ENCODE data around the gene KIF3C. TPM values are rescaled to one million over a fixed set of nuclear protein-coding genes. Genes with fewer than 3 reads are reported as not detected.

KIF3C gene
- total RNA-seq, 1 experiment from 2014 or later, result 55.7 TPM

DNA sequence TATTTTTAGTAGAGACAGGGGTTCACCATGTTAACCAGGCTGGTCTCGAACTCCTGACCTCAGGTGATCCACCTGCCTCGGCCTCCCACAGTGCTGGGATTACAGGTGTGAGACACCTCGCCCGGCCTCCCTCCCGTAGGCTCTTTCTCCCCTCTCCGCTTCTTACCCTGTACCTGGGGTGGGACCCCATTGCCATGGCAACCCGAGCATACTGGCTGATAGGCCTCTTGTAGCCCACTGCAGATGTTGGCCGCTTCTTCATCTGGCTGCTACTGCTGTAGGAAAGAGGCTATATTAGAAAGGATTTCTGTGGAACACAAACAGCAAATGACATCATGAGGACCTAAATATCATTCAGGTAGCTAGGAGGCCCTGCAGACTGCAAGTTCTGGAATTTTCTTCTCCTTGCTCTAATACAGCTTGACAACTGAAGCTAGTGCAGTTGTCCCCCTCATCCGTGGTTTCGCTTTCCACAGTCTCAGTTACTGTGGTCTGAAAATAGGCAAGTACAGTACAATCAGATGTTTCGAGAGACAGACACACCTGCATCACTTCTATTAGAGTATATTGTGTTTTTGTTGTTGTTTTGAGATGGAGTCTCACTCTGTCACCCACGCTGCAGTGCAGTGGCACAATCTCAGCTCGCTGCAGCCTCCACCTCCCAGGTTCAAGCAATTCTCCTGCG, 52.4 kb downstream of the KIF3C start:
- intact Hi-C loops (cut with micrococcal nuclease; ENCODE audit: unreplicated experiment) (no loop called here), in situ Hi-C loops (cut with HindIII; ENCODE audit: low pct_unique_long_range_greater_than_20kb, low sequenced_read_pairs) (no loop called here)
- ChIA-PET POLR2A (no interaction called here), CTCF (no interaction called here)
- no peaks in the 10 kb centered on the region for H3K36me3 ChIP-seq (ENCODE audit: control insufficient read depth, insufficient read depth, low read length)
- no peak for DNase-seq (ENCODE audit: low read depth, low spot score)
- no peak overlapping the region for H3K27ac ChIP-seq (ENCODE audit: low read length)
- TF ChIP-seq SIN3A (IDR thresholded peaks at IDR 0.05; ENCODE audit: borderline replicate concordance, insufficient read depth, low read depth, low read length) (no peak), POLR2AphosphoS5 (IDR thresholded peaks at IDR 0.05; ENCODE audit: low read depth, low read length) (no peak)
- TF ChIP-seq, protein P1, sequence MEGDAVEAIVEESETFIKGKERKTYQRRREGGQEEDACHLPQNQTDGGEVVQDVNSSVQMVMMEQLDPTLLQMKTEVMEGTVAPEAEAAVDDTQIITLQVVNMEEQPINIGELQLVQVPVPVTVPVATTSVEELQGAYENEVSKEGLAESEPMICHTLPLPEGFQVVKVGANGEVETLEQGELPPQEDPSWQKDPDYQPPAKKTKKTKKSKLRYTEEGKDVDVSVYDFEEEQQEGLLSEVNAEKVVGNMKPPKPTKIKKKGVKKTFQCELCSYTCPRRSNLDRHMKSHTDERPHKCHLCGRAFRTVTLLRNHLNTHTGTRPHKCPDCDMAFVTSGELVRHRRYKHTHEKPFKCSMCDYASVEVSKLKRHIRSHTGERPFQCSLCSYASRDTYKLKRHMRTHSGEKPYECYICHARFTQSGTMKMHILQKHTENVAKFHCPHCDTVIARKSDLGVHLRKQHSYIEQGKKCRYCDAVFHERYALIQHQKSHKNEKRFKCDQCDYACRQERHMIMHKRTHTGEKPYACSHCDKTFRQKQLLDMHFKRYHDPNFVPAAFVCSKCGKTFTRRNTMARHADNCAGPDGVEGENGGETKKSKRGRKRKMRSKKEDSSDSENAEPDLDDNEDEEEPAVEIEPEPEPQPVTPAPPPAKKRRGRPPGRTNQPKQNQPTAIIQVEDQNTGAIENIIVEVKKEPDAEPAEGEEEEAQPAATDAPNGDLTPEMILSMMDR (IDR thresholded peaks at IDR 0.05), result no peak
- H3K4me1 ChIP-seq (ENCODE audit: control insufficient read depth, insufficient read depth, low read length), result no peaks in the 10 kb centered on the region
- H3K27me3 ChIP-seq (ENCODE audit: control insufficient read depth, insufficient read depth, low read length), result no peaks in the 10 kb centered on the region
- no peak for ATAC-seq
- H3K9me3 ChIP-seq (ENCODE audit: control insufficient read depth, insufficient read depth, low read depth, low read length), result no peaks in the 10 kb centered on the region
- BruUV-seq (replicated peaks), result no TSS peak
- H3K4me3 ChIP-seq (ENCODE audit: low read depth in 2 of 2, low read length in 2 of 2), result no peak overlapping the region

DNA sequence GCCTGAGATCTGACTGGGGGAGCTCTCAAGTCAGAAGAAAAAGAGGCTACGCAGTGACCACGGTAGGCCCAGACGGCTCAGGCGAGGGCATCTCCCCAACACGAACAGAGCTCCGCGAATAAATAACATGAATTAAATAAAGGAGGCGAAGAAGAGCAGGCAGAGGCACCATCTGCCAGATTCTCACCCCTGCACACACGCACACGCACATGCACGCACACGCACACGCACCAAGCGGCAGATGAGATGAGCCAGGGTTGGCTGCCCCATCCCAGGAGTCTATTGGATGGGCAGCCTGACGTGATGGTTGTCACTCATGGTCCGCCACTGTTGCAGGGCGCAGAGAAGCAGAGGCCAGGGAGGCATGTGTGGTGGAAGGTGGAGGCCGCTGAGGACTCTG, 53.6 kb downstream of the KIF3C start:
- CTCF ChIA-PET, result interaction anchor here (0.6 kb wide), 1 partner anchor 22 kb away, joined by 4 read pairs; no protein-coding TSS in a partner anchor
- BruUV-seq (replicated peaks), result no TSS peak

More for the DNA sequence above, 53.6 kb downstream of the KIF3C start:
- DNase-seq (ENCODE audit: low read depth, low spot score) (no peak), ATAC-seq (no peak)
- Histone ChIP-seq H3K4me1 (ENCODE audit: control insufficient read depth, insufficient read depth, low read length) (no peaks in the 10 kb centered on the region), H3K27me3 (ENCODE audit: control insufficient read depth, insufficient read depth, low read length) (no peaks in the 10 kb centered on the region), H3K9me3 (ENCODE audit: control insufficient read depth, insufficient read depth, low read depth, low read length) (no peaks in the 10 kb centered on the region), H3K36me3 (ENCODE audit: control insufficient read depth, insufficient read depth, low read length) (no peaks in the 10 kb centered on the region), H3K4me3 (ENCODE audit: low read depth in 2 of 2, low read length in 2 of 2) (no peak overlapping the region), H3K27ac (ENCODE audit: low read length) (no peak overlapping the region)
- POLR2A ChIA-PET, result no interaction called here
- TF ChIP-seq, protein P1 (IDR thresholded peaks at IDR 0.05), result no peak
- TF ChIP-seq POLR2AphosphoS5 (IDR thresholded peaks at IDR 0.05; ENCODE audit: low read depth, low read length), result no peak
- TF ChIP-seq, protein P2, sequence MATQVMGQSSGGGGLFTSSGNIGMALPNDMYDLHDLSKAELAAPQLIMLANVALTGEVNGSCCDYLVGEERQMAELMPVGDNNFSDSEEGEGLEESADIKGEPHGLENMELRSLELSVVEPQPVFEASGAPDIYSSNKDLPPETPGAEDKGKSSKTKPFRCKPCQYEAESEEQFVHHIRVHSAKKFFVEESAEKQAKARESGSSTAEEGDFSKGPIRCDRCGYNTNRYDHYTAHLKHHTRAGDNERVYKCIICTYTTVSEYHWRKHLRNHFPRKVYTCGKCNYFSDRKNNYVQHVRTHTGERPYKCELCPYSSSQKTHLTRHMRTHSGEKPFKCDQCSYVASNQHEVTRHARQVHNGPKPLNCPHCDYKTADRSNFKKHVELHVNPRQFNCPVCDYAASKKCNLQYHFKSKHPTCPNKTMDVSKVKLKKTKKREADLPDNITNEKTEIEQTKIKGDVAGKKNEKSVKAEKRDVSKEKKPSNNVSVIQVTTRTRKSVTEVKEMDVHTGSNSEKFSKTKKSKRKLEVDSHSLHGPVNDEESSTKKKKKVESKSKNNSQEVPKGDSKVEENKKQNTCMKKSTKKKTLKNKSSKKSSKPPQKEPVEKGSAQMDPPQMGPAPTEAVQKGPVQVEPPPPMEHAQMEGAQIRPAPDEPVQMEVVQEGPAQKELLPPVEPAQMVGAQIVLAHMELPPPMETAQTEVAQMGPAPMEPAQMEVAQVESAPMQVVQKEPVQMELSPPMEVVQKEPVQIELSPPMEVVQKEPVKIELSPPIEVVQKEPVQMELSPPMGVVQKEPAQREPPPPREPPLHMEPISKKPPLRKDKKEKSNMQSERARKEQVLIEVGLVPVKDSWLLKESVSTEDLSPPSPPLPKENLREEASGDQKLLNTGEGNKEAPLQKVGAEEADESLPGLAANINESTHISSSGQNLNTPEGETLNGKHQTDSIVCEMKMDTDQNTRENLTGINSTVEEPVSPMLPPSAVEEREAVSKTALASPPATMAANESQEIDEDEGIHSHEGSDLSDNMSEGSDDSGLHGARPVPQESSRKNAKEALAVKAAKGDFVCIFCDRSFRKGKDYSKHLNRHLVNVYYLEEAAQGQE (IDR thresholded peaks at IDR 0.05; ENCODE audit: insufficient read depth in 1 of 2, low read depth in 2 of 2, low read length in 1 of 2), result no peak
- TF ChIP-seq TCF7L2 (IDR thresholded peaks at IDR 0.05; ENCODE audit: low read depth, low read length), result no peak
- no peak for TF ChIP-seq SIN3A (IDR thresholded peaks at IDR 0.05; ENCODE audit: borderline replicate concordance, insufficient read depth, low read depth, low read length)
- intact Hi-C loops (cut with micrococcal nuclease; ENCODE audit: unreplicated experiment), result no loop called here
- in situ Hi-C loops (cut with HindIII; ENCODE audit: low pct_unique_long_range_greater_than_20kb, low sequenced_read_pairs), result no loop called here

All from Panc1 (cell line).